HUDEP-2 (cell line): ENCODE results near the gene FANK1.

Source experiments
- DNase-seq, 76 experiments: peaks; one replicate each; lab custom pipeline; 2025; ENCODE audit not compliant: unreplicated experiment in 76 of 76; lab: John Stamatoyannopoulos, UW

The FANK1 gene

GRCh38 chr10:126057494-126057893 is 161.1 kb downstream of the FANK1 start:
- DNase-seq, result no peak

- DNase-seq, result no peak
These were observed 161.7 kb downstream of the FANK1 start for GRCh38 chr10:126058104-126058503.

- DNase-seq, result no peak
These were observed 162.1 kb downstream of the FANK1 start for GRCh38 chr10:126058507-126058906.
